IPS-18c (cell line): Measurements from ENCODE around the gene ZBED4.
A peak's percentile ranks its signal among the peaks of the same experiment; 100 is the strongest.

Experiments used
- H3K4me3 ChIP-seq: 2 replicates; pipeline ENCODE4 v1.7.0; 2013; ENCODE audit warnings: low read depth, mild to moderate bottlenecking, low read length, moderate library complexity; ENCODE audit not compliant: insufficient read depth
- H3K9me3 ChIP-seq: one replicate; pipeline ENCODE4 v1.6.1; 2013; ENCODE audit warnings: mild to moderate bottlenecking, low read length, moderate library complexity; ENCODE audit not compliant: control insufficient read depth, insufficient read depth

Gene ZBED4

DNA sequence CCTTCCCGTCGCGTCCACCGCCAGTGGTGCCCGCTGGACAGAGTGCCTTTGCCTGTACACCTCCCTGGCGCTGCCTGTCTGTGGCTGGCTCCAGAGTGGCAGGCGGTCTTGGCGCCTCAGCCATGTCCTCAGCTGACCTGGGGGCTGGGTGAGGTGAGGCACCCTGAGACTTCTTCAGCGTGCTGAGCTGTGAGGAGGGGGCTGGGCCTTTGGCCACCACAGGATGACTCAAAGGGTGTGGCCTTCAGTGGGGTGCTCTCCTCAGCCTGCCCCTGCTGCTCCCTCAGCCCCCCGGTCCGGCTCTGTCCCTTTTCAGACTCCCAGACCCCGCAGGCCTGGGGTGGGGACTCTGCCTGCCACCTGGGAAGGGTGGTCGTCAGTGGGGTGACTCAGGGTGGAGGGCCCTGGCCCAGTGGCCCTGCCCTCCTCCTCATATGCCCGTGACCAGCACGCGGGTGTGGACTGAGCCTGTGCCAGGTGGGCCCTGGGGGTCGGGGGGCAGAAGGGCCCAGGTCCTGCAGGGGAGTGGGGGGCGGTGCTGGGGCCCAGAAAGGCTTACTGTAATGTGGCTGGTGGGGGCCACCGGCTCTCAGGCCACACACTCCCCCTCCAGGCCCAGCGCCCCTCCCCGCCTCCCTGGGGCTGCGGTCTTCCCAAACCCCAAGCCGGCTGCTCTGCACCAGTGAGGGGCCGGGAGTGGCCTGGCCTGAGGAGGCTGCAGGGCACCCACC, 80.7 kb downstream of the ZBED4 start:
- Histone ChIP-seq H3K9me3 (no peaks in the 10 kb centered on the region), H3K4me3 (peak overlapping the region; percentile 28; the same call in 1 of the 2 replicates)

GRCh38 chr22:49934891-49935557, 81.4 kb downstream of the ZBED4 start:
- Histone ChIP-seq H3K9me3 (no peaks in the 10 kb centered on the region), H3K4me3 (peak overlapping the region; percentile 28; the same call in 1 of the 2 replicates)

DNA sequence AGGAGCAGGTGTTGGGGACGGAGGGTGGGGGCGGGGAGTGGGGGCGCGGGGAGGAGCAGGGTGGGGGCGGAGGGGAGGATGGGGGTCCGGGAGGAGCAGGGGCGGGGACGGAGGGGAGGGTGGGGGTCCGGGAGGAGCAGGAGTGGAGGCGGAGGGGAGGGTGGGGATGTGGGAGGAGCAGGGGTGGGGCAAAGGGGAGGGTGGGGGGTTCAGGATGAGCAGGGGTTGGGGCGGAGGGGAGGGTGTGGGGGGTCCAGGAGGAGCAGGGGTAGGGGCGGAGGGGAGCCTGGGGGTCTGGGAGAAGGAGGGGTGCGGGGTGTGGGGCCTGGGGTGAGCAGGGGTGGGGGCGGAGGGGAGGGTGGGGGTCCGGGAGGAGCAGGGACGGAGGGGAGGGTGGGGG, 81.9 kb downstream of the ZBED4 start:
- no peaks in the 10 kb centered on the region for H3K9me3 ChIP-seq
- H3K4me3 ChIP-seq, result no peak overlapping the region

DNA sequence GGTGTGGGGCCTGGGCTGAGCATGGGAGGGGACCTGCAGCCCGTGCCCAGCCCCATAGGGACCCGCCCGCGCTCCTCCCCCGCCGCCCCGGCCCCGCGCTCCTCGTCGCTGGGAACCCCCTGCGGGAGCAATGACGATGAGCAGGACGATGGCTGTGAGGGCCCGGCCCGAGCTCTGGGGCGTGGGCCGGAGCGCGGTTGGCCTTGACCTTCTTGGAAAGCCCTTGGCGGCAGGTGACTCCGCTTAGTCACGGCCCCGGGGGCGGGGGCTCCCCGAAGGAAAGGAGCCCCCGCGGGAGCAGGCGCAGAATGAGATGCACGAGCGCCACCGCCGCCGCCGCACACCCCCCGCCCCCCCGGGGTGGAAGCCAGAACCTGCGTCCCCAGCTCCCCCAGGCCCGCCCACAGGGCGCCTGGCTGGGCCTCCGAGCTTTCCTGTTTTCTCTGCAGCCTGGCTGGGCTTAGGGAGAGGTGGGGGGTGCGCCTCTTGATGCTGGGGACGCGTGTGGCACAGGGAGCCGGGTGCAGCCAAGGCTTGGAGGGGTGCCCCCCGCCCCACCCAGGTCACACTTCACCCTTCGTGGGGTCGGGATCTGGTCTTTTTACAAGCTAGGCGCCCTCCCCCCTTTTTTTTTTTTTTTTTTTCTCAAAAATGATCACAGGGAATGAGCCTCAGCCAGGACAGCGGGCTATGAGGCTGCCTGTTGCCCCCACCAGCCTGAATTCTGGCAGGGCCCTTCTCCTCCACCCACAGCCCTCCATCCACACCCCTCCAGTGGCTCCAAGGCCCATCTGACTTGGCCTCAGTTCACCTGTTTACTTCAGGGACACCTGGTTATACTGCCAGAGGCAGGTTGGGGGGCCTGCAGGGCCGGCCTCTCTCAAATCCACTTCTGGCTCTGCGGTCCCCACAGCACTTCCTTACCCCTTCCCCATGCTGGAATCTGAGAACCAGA, 82.7 kb downstream of the ZBED4 start:
- Histone ChIP-seq H3K4me3 (peak overlapping the region; percentile 44), H3K9me3 (no peaks in the 10 kb centered on the region)

DNA sequence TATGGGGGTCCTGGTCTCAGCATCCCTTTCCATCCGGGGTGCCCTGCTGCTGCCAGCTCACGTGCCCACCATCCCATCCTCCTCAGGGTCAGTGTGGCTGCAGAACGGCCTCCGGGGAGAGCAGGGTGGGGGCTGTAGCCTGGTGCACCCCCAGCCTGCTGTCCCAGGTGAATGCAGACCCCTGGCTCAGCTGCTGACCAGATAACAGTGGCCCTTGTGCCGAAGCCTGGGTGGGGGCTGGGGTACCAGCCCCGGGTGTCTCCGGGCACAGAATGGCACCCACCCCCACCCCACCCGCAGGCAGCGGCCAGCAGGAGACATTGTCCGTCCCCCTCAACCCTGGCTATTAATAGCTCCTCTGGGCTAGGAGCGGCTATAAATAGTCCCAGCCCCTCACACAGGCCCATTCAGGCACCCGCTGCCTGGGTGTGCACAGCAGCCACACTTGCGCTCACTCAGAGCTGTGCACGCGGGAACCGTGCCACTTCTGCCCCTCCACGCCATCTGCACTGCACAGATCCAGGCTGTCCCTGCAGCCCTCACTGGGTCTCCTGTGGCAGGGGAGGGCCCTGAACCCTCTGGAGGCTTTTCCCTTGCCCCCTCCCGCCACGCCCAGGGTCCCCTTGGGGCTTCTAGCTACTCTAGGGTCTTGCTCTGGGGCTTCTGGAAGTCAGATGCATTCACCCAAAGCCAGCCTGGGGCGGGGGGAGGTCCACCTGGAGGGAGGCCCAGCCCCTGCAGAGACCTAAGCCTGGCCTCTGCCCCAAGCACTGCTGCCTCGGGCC, 83.5 kb downstream of the ZBED4 start:
- Histone ChIP-seq H3K9me3 (no peaks in the 10 kb centered on the region), H3K4me3 (no peak overlapping the region)

- no peaks in the 10 kb centered on the region for H3K9me3 ChIP-seq
- H3K4me3 ChIP-seq, result no peak overlapping the region
Measured at GRCh38 chr22:49937758-49938564, 84.3 kb downstream of the ZBED4 start.

DNA sequence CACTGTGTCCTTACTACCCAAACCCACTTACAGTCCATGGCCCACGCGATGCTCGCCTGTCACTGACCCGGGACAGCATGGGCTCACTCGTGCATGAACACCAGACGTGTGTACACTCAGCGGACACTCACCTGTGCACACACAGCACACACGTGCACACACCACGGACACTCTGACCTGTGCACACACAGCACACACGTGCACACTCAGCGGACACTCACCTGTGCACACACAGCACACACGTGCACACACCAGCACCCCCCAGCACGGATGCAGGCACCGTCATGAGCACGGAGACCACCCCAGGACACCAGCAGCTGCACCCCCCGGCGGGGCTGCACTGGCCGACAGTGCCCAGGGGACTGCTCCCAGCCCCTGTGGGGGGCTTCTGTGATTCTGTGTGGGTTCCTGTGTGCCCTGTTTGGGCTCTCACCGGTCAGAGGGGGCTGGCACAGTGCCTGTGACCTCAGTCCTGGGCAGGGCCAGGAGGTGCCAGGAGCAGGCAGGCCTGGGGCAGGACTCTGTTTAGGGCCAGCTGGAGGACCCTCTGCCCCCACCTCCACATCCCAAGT, 85.0 kb downstream of the ZBED4 start:
- Histone ChIP-seq H3K9me3 (no peaks in the 10 kb centered on the region), H3K4me3 (no peak overlapping the region)
